Stimulated activated CD4-positive, alpha-beta T cell treated with anti-CD3 and anti-CD28 coated beads, Interleukin-2, amount 100 ng/mL, for 48 hours (primary cell): ENCODE measurements around the gene FSTL4.
"Not testable (repeated sequence)": the region's sequence is repeated elsewhere in the genome, so short reads cannot be mapped to it uniquely, and the experiment has no call there.

Experiments
- DNase-seq, 2 donors: peaks; one replicate each; pipeline ENCODE4 v3.0.0-alpha.2; 2020

Gene FSTL4

GRCh38 chr5:133546500-133546899 is 65.8 kb downstream of the FSTL4 start:
- DNase-seq, result no peak

- DNase-seq, result no peak
Observed at GRCh38 chr5:133544346-133544745, 68.0 kb downstream of the FSTL4 start.

GRCh38 chr5:133539818-133540217 is 72.5 kb downstream of the FSTL4 start:
- DNase-seq, result no peak

DNA sequence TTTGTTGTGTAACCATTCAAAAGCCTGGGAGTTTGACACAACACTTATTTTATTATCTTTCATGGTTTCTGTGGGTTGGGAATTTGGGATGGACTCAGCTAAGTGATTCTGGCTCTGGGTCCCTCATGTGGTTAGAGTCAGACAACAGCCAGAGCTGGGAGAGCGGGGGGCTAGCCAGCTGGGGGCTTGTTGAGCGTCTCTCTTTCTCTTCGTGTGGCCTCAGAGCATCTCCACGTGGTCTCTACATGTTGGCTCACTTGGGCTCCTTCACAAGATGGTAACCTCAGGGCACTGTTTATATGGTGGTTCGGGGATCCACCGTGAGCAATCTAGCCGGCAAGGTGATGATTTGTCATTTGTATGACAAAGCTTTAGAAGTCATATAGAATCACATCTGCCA is 73.6 kb downstream of the FSTL4 start:
- DNase-seq, result no peak

GRCh38 chr5:133535241-133535929 is 77.0 kb downstream of the FSTL4 start:
- DNase-seq, result not testable (repeated sequence)

- DNase-seq, result no peak
Observed at GRCh38 chr5:133534566-133534965, 77.8 kb downstream of the FSTL4 start.

GRCh38 chr5:133533541-133533940 is 78.8 kb downstream of the FSTL4 start:
- DNase-seq, result no peak

- no peak for DNase-seq
Observed at GRCh38 chr5:133531594-133531993, 80.7 kb downstream of the FSTL4 start.

- DNase-seq, result no peak
Observed at GRCh38 chr5:133531178-133531577, 81.2 kb downstream of the FSTL4 start.

DNA sequence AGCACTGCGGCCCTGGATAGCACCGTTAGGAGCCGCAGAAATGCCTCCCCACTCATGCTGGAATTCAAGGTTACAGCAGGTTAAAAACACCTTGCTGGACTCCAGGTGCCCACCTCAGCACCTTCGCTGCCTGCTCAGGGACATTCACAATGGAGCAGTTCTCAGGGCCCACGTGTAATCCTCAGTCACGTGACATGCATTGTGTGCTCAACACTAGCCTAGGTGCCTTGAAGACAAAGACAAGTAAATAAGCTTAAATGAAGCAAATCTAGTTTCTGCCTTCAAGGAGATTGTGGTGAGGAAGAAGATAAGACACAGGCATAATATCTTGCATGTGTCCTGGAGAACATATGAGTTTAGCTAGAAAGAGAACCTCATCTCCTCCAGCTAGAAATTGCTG is 82.1 kb downstream of the FSTL4 start:
- no peak for DNase-seq

GRCh38 chr5:133528841-133529240 is 83.5 kb downstream of the FSTL4 start:
- no peak for DNase-seq

GRCh38 chr5:133527311-133527710 is 85.0 kb downstream of the FSTL4 start:
- DNase-seq, result no peak

DNA sequence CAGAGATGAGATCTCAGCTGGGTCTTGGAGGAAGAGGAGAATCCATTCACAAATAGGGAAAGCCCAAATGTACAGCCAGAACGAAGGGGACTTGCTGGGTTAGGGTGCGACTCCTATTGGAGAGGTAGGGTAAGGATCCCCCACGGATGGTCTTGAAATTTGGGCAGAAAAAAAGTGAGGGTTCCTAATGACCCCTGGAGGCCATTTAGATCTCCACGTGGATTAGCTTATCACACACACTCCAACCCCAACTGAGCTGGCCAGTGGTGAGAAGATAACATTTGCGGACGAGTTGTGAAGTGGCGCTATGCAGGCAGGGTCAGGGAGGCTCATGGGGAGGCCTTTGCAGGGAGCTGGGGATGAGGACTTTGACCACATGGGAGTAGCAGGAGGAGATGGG is 86.0 kb downstream of the FSTL4 start:
- no peak for DNase-seq

DNA sequence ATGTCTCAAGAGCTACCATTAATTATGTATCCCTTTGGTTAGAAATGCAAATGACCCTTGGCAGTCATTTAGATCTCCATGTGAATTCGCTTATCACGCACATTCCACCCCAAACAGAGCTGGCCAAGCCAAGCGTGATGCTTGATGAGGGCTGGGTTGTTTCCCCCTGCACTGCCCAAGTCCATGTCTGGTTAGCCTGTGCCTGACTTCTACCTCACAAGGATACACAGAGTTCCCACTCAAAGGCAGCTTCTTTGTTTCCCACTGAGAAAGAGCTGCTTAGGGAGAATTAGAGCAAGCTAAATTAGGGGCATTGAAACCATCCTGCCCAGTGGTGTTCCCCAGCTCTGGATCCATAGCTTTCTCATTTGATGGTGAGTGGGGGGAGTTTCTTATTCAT is 87.2 kb downstream of the FSTL4 start:
- DNase-seq, result no peak

- DNase-seq, result no peak
Observed at GRCh38 chr5:133524666-133525065, 87.7 kb downstream of the FSTL4 start.

DNA sequence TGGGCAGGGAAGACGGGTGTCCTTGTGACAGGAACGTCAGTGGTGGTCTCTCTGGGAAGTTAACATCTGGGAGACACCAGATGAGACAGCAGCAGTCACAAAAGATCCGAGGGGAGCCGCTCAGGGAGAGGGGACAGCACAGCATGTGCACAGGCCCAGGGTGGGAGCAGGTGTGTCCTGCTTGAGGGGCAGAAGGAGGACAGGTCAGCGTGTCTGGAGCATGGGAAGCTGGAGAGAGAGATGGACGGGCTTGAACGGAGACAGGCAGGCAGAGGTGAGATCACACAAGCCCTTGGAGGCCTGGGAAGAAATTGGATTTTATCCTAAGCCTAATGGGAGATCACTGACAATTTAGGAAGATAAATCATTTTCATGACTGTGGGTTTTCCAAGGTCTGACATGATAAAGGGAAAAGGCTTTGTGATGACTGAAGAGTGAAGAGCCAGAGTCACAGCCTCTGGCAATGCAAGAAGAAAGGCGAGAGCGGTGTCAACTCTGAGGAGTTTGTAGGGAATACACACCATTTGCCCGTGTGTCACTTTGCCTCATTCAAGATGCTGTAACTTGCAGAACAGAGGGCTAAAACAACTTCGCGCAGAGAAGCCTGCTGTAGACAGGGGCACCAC is 88.3 kb downstream of the FSTL4 start:
- DNase-seq, result no peak

GRCh38 chr5:133523013-133523658 is 89.2 kb downstream of the FSTL4 start:
- no peak for DNase-seq

DNA sequence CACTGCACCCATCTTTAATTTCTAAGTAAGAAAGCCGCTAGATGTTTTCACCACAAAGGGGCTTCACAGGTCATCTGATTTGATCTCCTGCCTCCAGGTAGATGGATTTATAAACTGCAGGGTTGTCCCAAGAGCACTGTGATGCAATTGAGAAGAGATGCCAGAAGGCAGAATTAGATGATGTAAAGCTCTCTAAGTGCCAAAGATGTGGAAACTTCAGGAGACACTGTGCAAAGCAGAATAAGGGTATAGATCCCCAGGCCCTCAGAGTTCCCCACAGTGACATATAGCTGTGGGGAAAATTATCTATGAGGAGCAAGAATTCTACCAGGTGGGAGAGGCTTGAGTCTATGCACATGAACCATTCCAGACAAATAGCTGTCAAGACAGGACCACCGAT is 90.5 kb downstream of the FSTL4 start:
- DNase-seq, result no peak

- DNase-seq, result no peak
Observed at GRCh38 chr5:133520991-133521706, 91.2 kb downstream of the FSTL4 start.

GRCh38 chr5:133520062-133520461 is 92.3 kb downstream of the FSTL4 start:
- DNase-seq, result no peak

DNA sequence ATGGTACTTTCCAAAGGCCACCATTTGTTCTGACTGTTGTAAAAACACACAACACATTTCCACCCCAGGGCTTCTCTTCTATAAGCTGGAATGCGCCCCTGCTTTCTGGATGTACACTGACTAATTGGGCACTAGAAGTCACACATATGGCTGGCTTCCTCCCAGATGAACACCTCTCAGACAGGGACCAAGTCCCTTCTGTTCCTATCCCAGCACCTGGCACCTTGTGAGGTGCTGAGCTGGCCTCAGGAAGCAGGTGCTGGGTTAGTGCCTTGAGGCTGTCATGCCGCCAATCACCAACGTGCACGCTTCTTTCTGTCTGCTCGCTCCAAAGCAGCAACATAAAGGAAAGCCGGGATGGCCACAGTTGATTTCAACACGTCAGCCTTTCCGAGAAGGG is 93.2 kb downstream of the FSTL4 start:
- no peak for DNase-seq

DNA sequence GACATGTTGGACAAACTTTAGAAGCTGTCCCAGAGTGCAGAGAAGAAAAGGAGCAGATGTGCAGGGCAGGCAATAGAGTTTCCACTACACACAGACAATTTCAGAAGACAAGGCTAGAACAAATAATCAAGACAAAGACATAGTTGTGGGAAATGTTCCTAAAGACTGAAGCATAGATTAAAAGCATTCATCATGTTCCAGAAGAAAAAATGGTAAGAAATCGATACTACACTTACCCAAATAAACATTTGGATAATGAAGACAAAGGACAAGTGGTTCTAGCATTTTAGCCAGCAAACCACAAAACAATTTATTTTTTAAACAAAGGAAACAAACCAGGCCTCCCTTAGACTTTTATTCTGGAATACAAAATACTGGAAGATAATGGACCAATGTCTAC is 97.9 kb downstream of the FSTL4 start:
- no peak for DNase-seq

DNA sequence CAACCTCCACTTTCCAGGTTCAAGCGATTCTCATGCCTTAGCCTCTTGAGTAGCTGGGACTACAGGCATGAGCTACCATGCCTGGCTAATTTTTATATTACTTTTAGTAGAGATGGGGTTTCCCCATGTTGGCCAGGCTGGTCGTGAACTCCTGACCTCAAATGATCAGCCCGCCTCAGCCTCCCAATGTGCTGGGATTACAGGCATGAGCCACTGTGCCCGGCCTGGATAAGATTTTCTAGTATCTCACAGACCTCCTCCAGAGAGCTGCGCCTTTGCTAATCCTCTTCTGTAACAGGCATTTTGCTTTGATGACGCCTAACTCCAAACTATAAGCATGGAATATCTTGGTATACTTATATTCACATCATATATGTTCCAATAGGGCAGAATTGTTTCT is 99.4 kb downstream of the FSTL4 start:
- DNase-seq, result no peak
